Fibroblast of lung (primary cell): Measurements from ENCODE around the gene CSGALNACT2. TPM values are rescaled to one million over a fixed set of nuclear protein-coding genes. Genes with fewer than 3 reads are reported as not detected.

ENCODE experiments used
- DNase-seq, 2 donors: peaks; one replicate each; pipeline versions ENCODE4 v3.0.0 to v3.0.0-alpha.2; 2010; ENCODE audit warnings: low read depth in 2 of 2
- H2AFZ ChIP-seq: 2 replicates; pipeline ENCODE4 v1.5.1; 2012; ENCODE audit warnings: low read length, control low read depth, inconsistent platforms
- H3K27ac ChIP-seq: 2 replicates; pipeline ENCODE4 v1.5.1; 2011; ENCODE audit warnings: low read length, control low read depth; ENCODE audit not compliant: insufficient read depth
- H3K27me3 ChIP-seq: 2 replicates; pipeline ENCODE4 v1.5.1; 2011; ENCODE audit warnings: mild to moderate bottlenecking, low read length; ENCODE audit not compliant: control insufficient read depth, insufficient read depth
- H3K36me3 ChIP-seq: 2 replicates; pipeline ENCODE4 v1.5.1; 2011; ENCODE audit warnings: low read length; ENCODE audit not compliant: control insufficient read depth, insufficient read depth
- H3K4me1 ChIP-seq: 2 replicates; pipeline ENCODE4 v1.5.1; 2011; ENCODE audit warnings: low read length; ENCODE audit not compliant: control insufficient read depth, insufficient read depth; ENCODE audit errors: extremely low read depth
- H3K4me2 ChIP-seq: 2 replicates; pipeline ENCODE4 v1.5.1; 2011; ENCODE audit warnings: low read length, control low read depth; ENCODE audit not compliant: insufficient read depth; ENCODE audit errors: extremely low read depth
- H3K4me3 ChIP-seq, 4 experiments: fragments of 200-600 bp in 1 of 4; sonication (generic) in 1 of 4; replicated peaks in 1 of 4; 2 replicates each; pipeline ENCODE4 v1.5.1; 2011 to 2016; ENCODE audit warnings: low read length in 4 of 4, low read depth in 3 of 4, mild to moderate bottlenecking in 3 of 4, control low read depth in 2 of 4, inconsistent platforms in 1 of 4, mixed read lengths in 1 of 4; ENCODE audit not compliant: insufficient read depth in 1 of 4; ENCODE audit errors: control extremely low read depth in 1 of 4
- H3K79me2 ChIP-seq: 2 replicates; pipeline ENCODE4 v1.5.1; 2012; ENCODE audit warnings: mild to moderate bottlenecking, low read length, inconsistent platforms; ENCODE audit not compliant: control insufficient read depth, insufficient read depth
- H3K9ac ChIP-seq: 2 replicates; pipeline ENCODE4 v1.5.1; 2011; ENCODE audit warnings: mild to moderate bottlenecking, low read length, control low read depth; ENCODE audit not compliant: insufficient read depth
- H3K9me3 ChIP-seq: 2 replicates; pipeline ENCODE4 v1.5.1; 2012; ENCODE audit warnings: low read depth, low read length; ENCODE audit not compliant: control insufficient read depth, insufficient read depth
- H4K20me1 ChIP-seq: 2 replicates; pipeline ENCODE4 v1.5.1; 2011; ENCODE audit warnings: low read length; ENCODE audit not compliant: control insufficient read depth, insufficient read depth; ENCODE audit errors: extremely low read depth
- CTCF ChIP-seq, 2 donors: IDR thresholded peaks in 1 of 2; conservative IDR thresholded peaks in 1 of 2; 1 replicate in 1 of 2; 2 replicates in 1 of 2; pipeline ENCODE4 v1.5.1; 2011 to 2012; ENCODE audit warnings: low read length in 2 of 2, control low read depth in 1 of 2, inconsistent platforms in 1 of 2, low read depth in 1 of 2, mild to moderate bottlenecking in 1 of 2
- EZH2 ChIP-seq: IDR thresholded peaks from 2 replicates; pipeline ENCODE4 v1.5.1; 2012; ENCODE audit warnings: low read length, control low read depth, mild to moderate bottlenecking; ENCODE audit errors: missing control alignments
- polyA plus RNA-seq, 2 donors: library from polyadenylated mRNA; depleted of rRNA in 1 of 2; stranded (reverse) in 1 of 2; unstranded in 1 of 2; fragments of >200 nt; gene quantifications; 2 replicates each; pipeline ENCODE4 v1.2.1, GENCODE V29; 2011 to 2012; ENCODE audit warnings: missing spikeins in 1 of 2
- total RNA-seq: library from RNA; depleted of rRNA; stranded (reverse); fragments of >200 nt; gene quantifications from 2 replicates; pipeline ENCODE4 v1.2.1, GENCODE V29; 2014

CSGALNACT2 gene
- total and polyA plus RNA-seq, 2 donors (not counting 1 experiment from before 2014, with no cell fraction given) = 38.6 to 46.9 TPM

DNA sequence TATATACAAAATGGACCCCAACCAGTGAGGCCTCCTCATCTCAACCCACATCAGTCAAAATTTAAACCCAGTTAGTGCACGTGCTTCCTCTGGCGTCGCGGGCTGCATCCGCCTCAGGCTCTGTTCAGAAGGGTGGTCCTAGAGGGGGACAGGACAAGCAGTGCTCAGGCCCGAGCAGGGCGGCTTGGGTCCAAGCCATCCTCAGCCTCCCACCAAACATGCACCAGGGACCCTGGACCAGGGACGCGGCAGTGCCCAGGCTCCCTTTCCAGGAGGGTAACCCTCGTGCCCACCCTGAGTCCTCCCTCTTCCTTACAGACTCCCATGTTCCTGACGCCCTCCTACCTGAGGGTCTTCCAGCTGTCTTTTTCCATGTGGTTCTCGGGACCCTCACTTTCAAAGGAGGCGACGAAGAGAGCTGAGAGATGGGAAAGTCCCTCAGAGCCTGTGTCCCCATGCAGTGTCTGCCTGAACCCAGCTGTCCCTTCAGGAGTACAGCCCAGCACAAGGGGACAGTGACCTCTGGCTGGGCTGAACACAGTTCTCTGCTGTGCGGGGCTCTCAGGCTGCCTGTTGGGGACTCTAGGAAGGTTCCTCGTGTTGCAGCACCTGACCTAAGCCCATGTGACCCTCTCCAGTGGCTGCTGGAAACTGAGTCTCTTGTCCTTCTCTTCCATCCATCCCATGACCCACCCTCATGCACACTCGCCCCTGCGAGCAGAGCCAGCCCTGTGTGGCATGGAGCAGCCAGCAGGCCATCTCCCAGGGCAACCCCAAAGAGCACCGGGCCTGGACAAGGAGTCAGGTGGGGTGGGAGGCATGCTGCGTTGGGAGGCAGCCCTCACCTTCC is 58.1 kb downstream of the CSGALNACT2 start:
- DNase-seq = no peak
- Histone ChIP-seq H3K4me2 (no peak overlapping the region), H4K20me1 (no peaks in the 10 kb centered on the region), H3K27me3 (no peaks in the 10 kb centered on the region), H3K36me3 (peaks cover 3% of the 10 kb centered on the region), H3K27ac (no peak overlapping the region), H3K9me3 (no peaks in the 10 kb centered on the region), H3K4me1 (no peaks in the 10 kb centered on the region), H3K9ac (no peak overlapping the region), H3K79me2 (no peaks in the 10 kb centered on the region), H3K4me3 (no peak overlapping the region), H2AFZ (no peak overlapping the region)
- no peak for TF ChIP-seq CTCF (conservative IDR thresholded peaks at IDR 0.05 in 1 of 2, IDR thresholded peaks at IDR 0.05 in 1 of 2; ENCODE audit: low read depth in 1 of 2, low read length in 2 of 2)
- TF ChIP-seq EZH2 = no peak

- H3K27ac ChIP-seq = no peak overlapping the region
- no peak overlapping the region for H3K4me3 ChIP-seq
- H3K4me2 ChIP-seq = no peak overlapping the region
- no peak overlapping the region for H2AFZ ChIP-seq
- no peak overlapping the region for H3K9ac ChIP-seq
- H3K36me3 ChIP-seq = no peaks in the 10 kb centered on the region
- no peaks in the 10 kb centered on the region for H4K20me1 ChIP-seq
- no peaks in the 10 kb centered on the region for H3K27me3 ChIP-seq
- TF ChIP-seq EZH2 (no peak), CTCF (conservative IDR thresholded peaks at IDR 0.05 in 1 of 2, IDR thresholded peaks at IDR 0.05 in 1 of 2; ENCODE audit: low read depth in 1 of 2, low read length in 2 of 2) (no peak)
- no peaks in the 10 kb centered on the region for H3K9me3 ChIP-seq
- no peaks in the 10 kb centered on the region for H3K79me2 ChIP-seq
- no peaks in the 10 kb centered on the region for H3K4me1 ChIP-seq
- no peak for DNase-seq
Measured at GRCh38 chr10:43196981-43197833, 59.0 kb downstream of the CSGALNACT2 start.
